Mesodermal cell (in vitro differentiated cells): ENCODE data around the gene IL1F10.
"Not testable (repeated sequence)": the region's sequence is repeated elsewhere in the genome, so short reads cannot be mapped to it uniquely, and the experiment has no call there.

Experiments
- H3K27ac ChIP-seq: 2 replicates; pipeline ENCODE4 v1.7.0; 2013; ENCODE audit warnings: mild to moderate bottlenecking, low read depth, low read length, moderate library complexity; ENCODE audit not compliant: severe bottlenecking
- H3K36me3 ChIP-seq: 2 replicates; pipeline ENCODE4 v1.7.1; 2013; ENCODE audit warnings: mild to moderate bottlenecking, low read length, moderate library complexity; ENCODE audit not compliant: control insufficient read depth, insufficient read depth
- H3K4me1 ChIP-seq: one replicate; pipeline ENCODE4 v1.7.1; 2013; ENCODE audit warnings: mild to moderate bottlenecking, low read length; ENCODE audit not compliant: insufficient read depth, control insufficient read depth, poor library complexity, severe bottlenecking
- H3K4me3 ChIP-seq: 2 replicates; pipeline ENCODE4 v1.7.0; 2013; ENCODE audit warnings: low read length, control low read depth, mild to moderate bottlenecking; ENCODE audit not compliant: insufficient read depth, poor library complexity, severe bottlenecking; ENCODE audit errors: extremely low read depth
- H3K9me3 ChIP-seq: 2 replicates; pipeline ENCODE4 v1.7.1; 2013; ENCODE audit warnings: mild to moderate bottlenecking, low read length, moderate library complexity; ENCODE audit not compliant: control insufficient read depth
- WGBS, 2 experiments: methylation state at CpG; one replicate each; pipeline ENCODE4 v1.1.5; 2013; ENCODE audit warnings: missing lambda C conversion rate in 2 of 2; ENCODE audit not compliant: insufficient coverage in 2 of 2; 5-methylcytosine and 5-hydroxymethylcytosine counted together

IL1F10 gene

GRCh38 chr2:113096306-113096705, 28.5 kb downstream of the IL1F10 start:
- H3K9me3 ChIP-seq, H3K4me1 ChIP-seq, H3K27ac ChIP-seq, H3K4me3 ChIP-seq, H3K36me3 ChIP-seq: not testable (repeated sequence)
- WGBS, 2 experiments: 83 to 100% methylated on average over 1 of the region's 14 CpGs

GRCh38 chr2:113096842-113097618, 29.3 kb downstream of the IL1F10 start:
- H3K4me1 ChIP-seq, H3K4me3 ChIP-seq, H3K27ac ChIP-seq, H3K36me3 ChIP-seq, H3K9me3 ChIP-seq: not testable (repeated sequence)
- 60 to 82% methylated on average over 2 of the region's 2 CpGs for WGBS, 2 experiments

- no peaks in the 10 kb centered on the region for H3K36me3 ChIP-seq
- 87 to 90% methylated on average over 2 to 3 of the region's 4 CpGs for WGBS, 2 experiments
- no peak overlapping the region for H3K4me3 ChIP-seq
- H3K9me3 ChIP-seq: no peaks in the 10 kb centered on the region
- no peak overlapping the region for H3K27ac ChIP-seq
- no peaks in the 10 kb centered on the region for H3K4me1 ChIP-seq
Measured at GRCh38 chr2:113098041-113098440, 30.3 kb downstream of the IL1F10 start.

GRCh38 chr2:113098532-113098931, 30.8 kb downstream of the IL1F10 start:
- no peak overlapping the region for H3K27ac ChIP-seq
- no peaks in the 10 kb centered on the region for H3K36me3 ChIP-seq
- H3K4me3 ChIP-seq: no peak overlapping the region
- H3K9me3 ChIP-seq: no peaks in the 10 kb centered on the region
- WGBS, 2 experiments: 83 to 90% methylated on average over 4 of the region's 6 CpGs
- H3K4me1 ChIP-seq: no peaks in the 10 kb centered on the region

GRCh38 chr2:113102133-113102532, 34.4 kb downstream of the IL1F10 start:
- H3K4me3 ChIP-seq: no peak overlapping the region
- H3K9me3 ChIP-seq: no peaks in the 10 kb centered on the region
- no peaks in the 10 kb centered on the region for H3K36me3 ChIP-seq
- 95 to 100% methylated on average over 2 of the region's 2 CpGs for WGBS, 2 experiments
- no peak overlapping the region for H3K27ac ChIP-seq
- H3K4me1 ChIP-seq: no peaks in the 10 kb centered on the region

GRCh38 chr2:113103277-113103676, 35.5 kb downstream of the IL1F10 start:
- Histone ChIP-seq H3K27ac (no peak overlapping the region), H3K9me3 (no peaks in the 10 kb centered on the region), H3K36me3 (no peaks in the 10 kb centered on the region), H3K4me3 (no peak overlapping the region), H3K4me1 (no peaks in the 10 kb centered on the region)
- WGBS, 2 experiments: 86 to 100% methylated on average over 4 of the region's 4 CpGs

- Histone ChIP-seq H3K4me1 (no peaks in the 10 kb centered on the region), H3K4me3 (no peak overlapping the region), H3K9me3 (no peaks in the 10 kb centered on the region), H3K27ac (no peak overlapping the region), H3K36me3 (no peaks in the 10 kb centered on the region)
- WGBS, 2 experiments: 89 to 100% methylated on average over 2 to 3 of the region's 3 CpGs
Measured at GRCh38 chr2:113104054-113104611, 36.4 kb downstream of the IL1F10 start.

- no peak overlapping the region for H3K27ac ChIP-seq
- 83 to 84% methylated on average over 5 of the region's 6 CpGs for WGBS, 2 experiments
- no peaks in the 10 kb centered on the region for H3K9me3 ChIP-seq
- H3K4me1 ChIP-seq: no peaks in the 10 kb centered on the region
- no peaks in the 10 kb centered on the region for H3K36me3 ChIP-seq
- H3K4me3 ChIP-seq: no peak overlapping the region
Measured at GRCh38 chr2:113105047-113105785, 37.4 kb downstream of the IL1F10 start.

GRCh38 chr2:113111121-113111520, 43.4 kb downstream of the IL1F10 start:
- no CpG with 5 or more reads among the region's 3 CpGs for WGBS, 2 experiments
- Histone ChIP-seq H3K36me3 (no peaks in the 10 kb centered on the region), H3K4me3 (no peak overlapping the region), H3K27ac (no peak overlapping the region), H3K4me1 (no peaks in the 10 kb centered on the region), H3K9me3 (no peaks in the 10 kb centered on the region)

- Histone ChIP-seq H3K4me1 (no peaks in the 10 kb centered on the region), H3K9me3 (no peaks in the 10 kb centered on the region), H3K27ac (no peak overlapping the region), H3K36me3 (no peaks in the 10 kb centered on the region), H3K4me3 (no peak overlapping the region)
- 71 to 91% methylated on average over 3 of the region's 6 CpGs for WGBS, 2 experiments
Measured at GRCh38 chr2:113111823-113112287, 44.1 kb downstream of the IL1F10 start.

GRCh38 chr2:113112441-113112840, 44.7 kb downstream of the IL1F10 start:
- H3K36me3 ChIP-seq: no peaks in the 10 kb centered on the region
- H3K4me3 ChIP-seq: no peak overlapping the region
- no peaks in the 10 kb centered on the region for H3K4me1 ChIP-seq
- no peak overlapping the region for H3K27ac ChIP-seq
- H3K9me3 ChIP-seq: no peaks in the 10 kb centered on the region
- WGBS, 2 experiments: no CpG with 5 or more reads among the region's 8 CpGs
